ENCODE measurements around the gene PCK2.

PCK2 gene

GRCh38 chr14:24092110-24092504, 2.0 kb upstream of the PCK2 start:
- no peak for DNase-seq (ENCODE audit: low read depth)
- no peak for TF ChIP-seq CTCF (IDR thresholded peaks at IDR 0.05; ENCODE audit: insufficient read depth, low read depth, low read length, missing control alignments)
- H3K4me3 ChIP-seq (ENCODE audit: low read length), result no peak overlapping the region

- H3K4me3 ChIP-seq (ENCODE audit: low read length), result no peak overlapping the region
- no peak for TF ChIP-seq CTCF (IDR thresholded peaks at IDR 0.05; ENCODE audit: insufficient read depth, low read depth, low read length, missing control alignments)
- no peak for DNase-seq (ENCODE audit: low read depth)
Measured at GRCh38 chr14:24092505-24093206, 1.5 kb upstream of the PCK2 start.

GRCh38 chr14:24093207-24093900, 757 bp upstream of the PCK2 start:
- no peak for TF ChIP-seq CTCF (IDR thresholded peaks at IDR 0.05; ENCODE audit: insufficient read depth, low read depth, low read length, missing control alignments)
- no peak for DNase-seq (ENCODE audit: low read depth)
- H3K4me3 ChIP-seq (ENCODE audit: low read length), result peak overlapping the region; percentile 79

- no peak for TF ChIP-seq CTCF (IDR thresholded peaks at IDR 0.05; ENCODE audit: insufficient read depth, low read depth, low read length, missing control alignments)
- H3K4me3 ChIP-seq (ENCODE audit: low read length), result peak overlapping the region; percentile 79
- DNase-seq (ENCODE audit: low read depth), result no peak
Measured at GRCh38 chr14:24094841-24095270, 745 bp downstream of the PCK2 start.

- no peak for DNase-seq (ENCODE audit: low read depth)
- TF ChIP-seq CTCF (IDR thresholded peaks at IDR 0.05; ENCODE audit: insufficient read depth, low read depth, low read length, missing control alignments), result no peak
- peak overlapping the region; percentile 79 for H3K4me3 ChIP-seq (ENCODE audit: low read length)
Measured at GRCh38 chr14:24095271-24096068, 1.4 kb downstream of the PCK2 start.

GRCh38 chr14:24096545-24097181, 2.6 kb downstream of the PCK2 start:
- no peak overlapping the region for H3K4me3 ChIP-seq (ENCODE audit: low read length)
- no peak for DNase-seq (ENCODE audit: low read depth)
- TF ChIP-seq CTCF (IDR thresholded peaks at IDR 0.05; ENCODE audit: insufficient read depth, low read depth, low read length, missing control alignments), result no peak

All from epithelial cell of esophagus (primary cell).